Measurements from ENCODE around the gene BCDIN3D. TPM values are rescaled to one million over a fixed set of nuclear protein-coding genes. Genes with fewer than 3 reads are reported as not detected.

Gene BCDIN3D
- total RNA-seq, 1 donor from 2014 or later: 3.3 TPM

DNA sequence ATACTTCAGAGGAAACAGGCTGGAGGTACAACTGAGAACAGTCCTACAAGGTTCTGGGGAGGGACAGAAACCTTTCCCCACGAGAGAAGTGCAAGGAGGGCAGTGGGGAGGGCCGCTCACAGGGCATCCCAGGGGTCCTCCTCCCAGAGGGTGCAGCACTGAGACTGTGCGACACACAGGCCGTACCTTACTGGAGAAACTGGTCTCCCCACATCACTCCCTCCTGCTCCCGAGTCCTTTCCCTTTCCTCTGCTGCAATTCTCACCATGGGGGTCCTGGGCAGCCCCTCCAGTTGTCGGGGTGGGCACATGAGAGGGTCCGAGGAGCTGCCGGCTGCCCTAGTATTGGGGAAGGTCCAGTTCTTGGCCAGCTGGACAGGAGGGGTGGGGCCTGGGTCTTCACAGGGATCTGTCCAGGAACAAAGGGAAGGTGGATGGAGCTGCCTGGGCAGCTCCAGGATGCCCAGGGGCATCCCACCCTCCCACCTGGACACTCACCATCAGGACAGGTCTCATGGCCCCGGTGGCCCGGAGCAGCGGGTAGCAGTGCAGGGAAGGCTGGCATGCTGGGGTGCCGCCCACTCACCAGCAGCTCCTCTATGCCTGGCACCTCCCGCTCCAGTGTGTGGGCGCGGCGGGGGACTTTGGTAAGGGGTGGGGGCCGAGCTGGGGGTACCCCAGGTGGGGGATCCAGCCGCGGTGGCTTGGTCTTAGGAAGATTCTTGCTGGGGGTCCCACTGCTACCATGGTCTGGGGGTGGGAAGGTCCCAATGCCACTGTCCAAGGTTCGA, 50.5 kb downstream of the BCDIN3D start:
- H3K27me3 Mint-ChIP-seq (ENCODE audit: low read depth): no peaks in the 10 kb centered on the region
- no peak overlapping the region for H3K27ac Mint-ChIP-seq (ENCODE audit: unreplicated experiment)
- peaks cover 14% of the 10 kb centered on the region for H3K36me3 Mint-ChIP-seq (ENCODE audit: low read depth)
- no peak overlapping the region for H3K4me3 Mint-ChIP-seq (ENCODE audit: unreplicated experiment)
- DNase-seq (ENCODE audit: low spot score): no peak
- H3K4me1 Mint-ChIP-seq (ENCODE audit: low read depth): no peaks in the 10 kb centered on the region
- peaks cover 4% of the 10 kb centered on the region for H3K9me3 Mint-ChIP-seq (ENCODE audit: low read depth)
- TF ChIP-seq, protein P1, sequence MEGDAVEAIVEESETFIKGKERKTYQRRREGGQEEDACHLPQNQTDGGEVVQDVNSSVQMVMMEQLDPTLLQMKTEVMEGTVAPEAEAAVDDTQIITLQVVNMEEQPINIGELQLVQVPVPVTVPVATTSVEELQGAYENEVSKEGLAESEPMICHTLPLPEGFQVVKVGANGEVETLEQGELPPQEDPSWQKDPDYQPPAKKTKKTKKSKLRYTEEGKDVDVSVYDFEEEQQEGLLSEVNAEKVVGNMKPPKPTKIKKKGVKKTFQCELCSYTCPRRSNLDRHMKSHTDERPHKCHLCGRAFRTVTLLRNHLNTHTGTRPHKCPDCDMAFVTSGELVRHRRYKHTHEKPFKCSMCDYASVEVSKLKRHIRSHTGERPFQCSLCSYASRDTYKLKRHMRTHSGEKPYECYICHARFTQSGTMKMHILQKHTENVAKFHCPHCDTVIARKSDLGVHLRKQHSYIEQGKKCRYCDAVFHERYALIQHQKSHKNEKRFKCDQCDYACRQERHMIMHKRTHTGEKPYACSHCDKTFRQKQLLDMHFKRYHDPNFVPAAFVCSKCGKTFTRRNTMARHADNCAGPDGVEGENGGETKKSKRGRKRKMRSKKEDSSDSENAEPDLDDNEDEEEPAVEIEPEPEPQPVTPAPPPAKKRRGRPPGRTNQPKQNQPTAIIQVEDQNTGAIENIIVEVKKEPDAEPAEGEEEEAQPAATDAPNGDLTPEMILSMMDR (IDR thresholded peaks at IDR 0.05): no peak

DNA sequence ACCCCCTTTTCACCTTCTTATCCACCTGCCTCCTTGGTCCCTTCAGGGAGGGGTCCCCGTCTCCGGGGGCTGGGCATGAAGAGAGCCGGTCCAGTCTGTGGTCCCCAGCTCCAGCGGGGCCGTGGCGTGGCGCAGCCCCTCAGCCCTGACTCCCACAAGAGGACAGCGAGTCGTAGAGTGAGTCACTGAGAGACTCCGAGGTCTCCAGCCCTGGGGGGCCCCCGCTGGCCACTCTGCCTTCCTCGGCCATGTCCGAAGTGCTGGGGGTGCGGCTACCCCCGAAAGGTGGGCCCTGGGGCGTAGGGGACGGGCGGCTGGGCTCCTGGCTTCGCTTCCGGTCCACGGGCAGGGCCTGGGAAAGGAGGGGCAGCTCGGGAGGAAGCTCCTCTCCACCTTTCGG, 51.2 kb downstream of the BCDIN3D start:
- Mint-ChIP-seq H3K9me3 (ENCODE audit: low read depth) (peaks cover 4% of the 10 kb centered on the region), H3K4me3 (ENCODE audit: unreplicated experiment) (no peak overlapping the region), H3K27ac (ENCODE audit: unreplicated experiment) (no peak overlapping the region), H3K36me3 (ENCODE audit: low read depth) (peaks cover 14% of the 10 kb centered on the region), H3K27me3 (ENCODE audit: low read depth) (no peaks in the 10 kb centered on the region), H3K4me1 (ENCODE audit: low read depth) (no peaks in the 10 kb centered on the region)
- TF ChIP-seq, protein P1 (IDR thresholded peaks at IDR 0.05): no peak
- no peak for DNase-seq (ENCODE audit: low spot score)

DNA sequence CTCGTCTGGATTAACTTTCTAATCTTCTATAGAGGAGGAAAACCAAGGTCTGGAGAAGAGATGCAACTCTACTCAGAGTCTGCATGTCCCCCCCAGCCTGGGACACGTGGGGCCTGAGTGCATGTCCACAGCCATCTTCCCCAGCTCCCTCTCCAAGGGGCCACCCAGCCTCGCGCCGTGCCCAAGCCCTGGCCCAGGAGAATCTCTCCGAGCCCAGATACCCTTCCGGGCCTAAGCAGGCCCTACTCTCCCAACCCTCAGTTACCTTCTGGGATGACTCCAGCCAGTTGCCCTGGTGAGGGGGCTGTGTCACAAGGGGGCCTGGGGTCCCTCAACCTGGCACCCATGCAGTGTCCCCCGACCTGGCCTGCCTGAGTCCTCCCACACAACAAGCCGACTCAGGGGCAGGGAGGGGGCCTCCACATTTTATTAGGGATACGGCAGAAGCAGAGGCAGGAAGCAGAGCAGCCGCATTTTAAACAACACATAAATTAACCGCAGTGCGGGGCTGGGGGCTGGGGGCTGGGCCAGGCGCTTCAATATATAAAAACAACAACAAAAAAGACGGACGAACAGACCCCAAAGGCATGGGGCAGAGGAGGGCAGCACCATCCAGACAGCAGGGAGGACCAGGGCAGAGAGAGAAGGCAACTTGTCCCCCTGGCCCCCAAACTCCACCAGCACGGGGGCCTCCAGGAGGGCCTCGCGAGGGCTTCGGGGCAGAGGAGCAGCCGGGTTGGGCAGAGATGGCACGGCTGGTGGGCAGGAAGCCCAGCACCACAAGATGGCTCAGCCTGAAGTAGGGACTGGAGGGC, 52.0 kb downstream of the BCDIN3D start:
- Mint-ChIP-seq H3K36me3 (ENCODE audit: low read depth) (peaks cover 12% of the 10 kb centered on the region), H3K4me1 (ENCODE audit: low read depth) (no peaks in the 10 kb centered on the region), H3K9me3 (ENCODE audit: low read depth) (peaks cover 4% of the 10 kb centered on the region), H3K27ac (ENCODE audit: unreplicated experiment) (no peak overlapping the region), H3K27me3 (ENCODE audit: low read depth) (no peaks in the 10 kb centered on the region), H3K4me3 (ENCODE audit: unreplicated experiment) (no peak overlapping the region)
- TF ChIP-seq, protein P1 (IDR thresholded peaks at IDR 0.05): no peak
- DNase-seq (ENCODE audit: low spot score): no peak

DNA sequence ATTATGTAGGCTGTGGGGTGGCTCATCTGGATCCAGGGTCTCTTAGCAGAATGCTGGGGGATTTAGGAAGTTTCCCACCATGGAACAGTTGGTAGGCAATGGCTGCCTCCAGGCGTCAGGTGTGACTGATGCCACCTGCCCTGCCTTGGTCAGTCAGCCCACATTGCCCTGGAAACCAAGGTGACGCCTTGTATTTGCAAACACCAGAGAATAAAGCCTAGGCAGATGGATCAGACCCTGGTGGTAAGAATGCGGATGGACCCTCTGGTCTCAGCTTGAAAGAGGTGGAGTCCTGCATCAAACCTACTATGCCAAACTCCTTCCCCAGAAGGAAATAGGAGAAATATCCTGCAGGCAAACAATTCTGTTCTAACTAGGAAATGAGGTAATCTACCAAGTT, 52.9 kb downstream of the BCDIN3D start:
- Mint-ChIP-seq H3K27me3 (ENCODE audit: low read depth) (no peaks in the 10 kb centered on the region), H3K36me3 (ENCODE audit: low read depth) (peaks cover 10% of the 10 kb centered on the region), H3K9me3 (ENCODE audit: low read depth) (peaks cover 4% of the 10 kb centered on the region), H3K4me1 (ENCODE audit: low read depth) (peaks cover 4% of the 10 kb centered on the region), H3K27ac (ENCODE audit: unreplicated experiment) (no peak overlapping the region), H3K4me3 (ENCODE audit: unreplicated experiment) (no peak overlapping the region)
- DNase-seq (ENCODE audit: low spot score): no peak
- TF ChIP-seq, protein P1 (IDR thresholded peaks at IDR 0.05): peak; percentile 19

DNA sequence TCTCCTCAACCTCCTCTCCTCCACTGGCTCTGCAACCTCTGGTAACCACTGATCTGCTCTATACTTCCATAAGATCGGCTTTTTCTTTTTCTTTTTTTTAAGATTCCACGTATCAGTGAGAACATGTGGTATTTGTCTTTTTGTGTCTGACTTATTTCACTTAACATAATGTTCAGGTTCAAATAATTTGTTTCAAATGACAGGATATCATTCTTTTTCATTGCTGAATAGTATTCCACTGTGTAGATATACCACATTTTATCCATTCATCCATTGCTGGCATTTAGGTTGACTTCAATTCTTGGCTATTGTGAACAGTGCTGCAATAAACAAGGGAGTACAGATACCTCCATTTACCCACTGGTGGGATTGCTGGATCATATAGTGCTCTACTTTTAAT, 55.2 kb downstream of the BCDIN3D start:
- H3K36me3 Mint-ChIP-seq (ENCODE audit: low read depth): peaks cover 10% of the 10 kb centered on the region
- no peaks in the 10 kb centered on the region for H3K27me3 Mint-ChIP-seq (ENCODE audit: low read depth)
- H3K27ac Mint-ChIP-seq (ENCODE audit: unreplicated experiment): no peak overlapping the region
- TF ChIP-seq, protein P1 (IDR thresholded peaks at IDR 0.05): no peak
- peaks cover 19% of the 10 kb centered on the region for H3K4me1 Mint-ChIP-seq (ENCODE audit: low read depth)
- H3K9me3 Mint-ChIP-seq (ENCODE audit: low read depth): peaks cover 4% of the 10 kb centered on the region
- H3K4me3 Mint-ChIP-seq (ENCODE audit: unreplicated experiment): no peak overlapping the region
- no peak for DNase-seq (ENCODE audit: low spot score)

Measured in chondrocyte (in vitro differentiated cells).